SJCRH30 (cell line): ENCODE measurements around the gene TENM4. TPM values are rescaled to one million over a fixed set of nuclear protein-coding genes. Genes with fewer than 3 reads are reported as not detected.
"Not testable (repeated sequence)": the region's sequence is repeated elsewhere in the genome, so short reads cannot be mapped to it uniquely, and the experiment has no call there.

ENCODE experiments used
- DNase-seq, 2 experiments: peaks; one replicate each; pipeline ENCODE4 v3.0.0-alpha.2; 2015 to 2020
- H3K27ac ChIP-seq: fragments of 250-450 bp; sonication (Bioruptor Pico); 2 replicates; pipeline ENCODE4 v1.5.1; 2020; ENCODE audit warnings: mild to moderate bottlenecking, moderate library complexity
- H3K27me3 ChIP-seq: fragments of 250-450 bp; sonication (Bioruptor Pico); 2 replicates; pipeline ENCODE4 v1.5.1; 2020; ENCODE audit warnings: mild to moderate bottlenecking, moderate library complexity
- H3K36me3 ChIP-seq: fragments of 250-450 bp; sonication (Bioruptor Pico); 2 replicates; pipeline ENCODE4 v1.5.1; 2020; ENCODE audit warnings: mild to moderate bottlenecking, moderate library complexity
- H3K4me1 ChIP-seq: fragments of 250-450 bp; sonication (Bioruptor Pico); 2 replicates; pipeline ENCODE4 v1.5.1; 2020; ENCODE audit warnings: mild to moderate bottlenecking, moderate library complexity
- H3K4me3 ChIP-seq: fragments of 250-450 bp; sonication (Bioruptor Pico); 2 replicates; pipeline ENCODE4 v1.5.1; 2020; ENCODE audit warnings: mild to moderate bottlenecking, moderate library complexity
- H3K9me3 ChIP-seq: fragments of 250-450 bp; sonication (Bioruptor Pico); replicated peaks from 2 replicates; pipeline ENCODE4 v1.5.1; 2020; ENCODE audit warnings: mild to moderate bottlenecking, moderate library complexity
- total RNA-seq: library from RNA; depleted of rRNA; stranded (reverse); fragments of >200 nt; shearing (Covaris generic); gene quantifications from 2 replicates; pipeline ENCODE4 v1.2.3, GENCODE V29; 2014

TENM4 gene
- total RNA-seq, 1 experiment from 2014 or later: 0.53 TPM

GRCh38 chr11:79243422-79244210, 197.2 kb downstream of the TENM4 start:
- no peaks in the 10 kb centered on the region for H3K4me1 ChIP-seq
- no peak for DNase-seq
- no peak overlapping the region for H3K4me3 ChIP-seq
- H3K9me3 ChIP-seq: no peaks in the 10 kb centered on the region
- H3K27me3 ChIP-seq: no peaks in the 10 kb centered on the region
- no peaks in the 10 kb centered on the region for H3K36me3 ChIP-seq
- no peak overlapping the region for H3K27ac ChIP-seq

GRCh38 chr11:79242616-79243015, 198.2 kb downstream of the TENM4 start:
- Histone ChIP-seq H3K27ac (no peak overlapping the region), H3K27me3 (no peaks in the 10 kb centered on the region), H3K4me3 (no peak overlapping the region), H3K36me3 (no peaks in the 10 kb centered on the region), H3K4me1 (no peaks in the 10 kb centered on the region), H3K9me3 (no peaks in the 10 kb centered on the region)
- no peak for DNase-seq

- H3K36me3 ChIP-seq: no peaks in the 10 kb centered on the region
- H3K4me3 ChIP-seq: no peak overlapping the region
- no peaks in the 10 kb centered on the region for H3K9me3 ChIP-seq
- no peak overlapping the region for H3K27ac ChIP-seq
- DNase-seq: no peak
- no peaks in the 10 kb centered on the region for H3K27me3 ChIP-seq
- H3K4me1 ChIP-seq: no peaks in the 10 kb centered on the region
Measured at GRCh38 chr11:79241852-79242241, 199.0 kb downstream of the TENM4 start.

GRCh38 chr11:79241205-79241851, 199.5 kb downstream of the TENM4 start:
- H3K4me1 ChIP-seq: no peaks in the 10 kb centered on the region
- H3K9me3 ChIP-seq: no peaks in the 10 kb centered on the region
- H3K27ac ChIP-seq: no peak overlapping the region
- no peaks in the 10 kb centered on the region for H3K27me3 ChIP-seq
- no peak for DNase-seq
- H3K4me3 ChIP-seq: no peak overlapping the region
- H3K36me3 ChIP-seq: no peaks in the 10 kb centered on the region

DNA sequence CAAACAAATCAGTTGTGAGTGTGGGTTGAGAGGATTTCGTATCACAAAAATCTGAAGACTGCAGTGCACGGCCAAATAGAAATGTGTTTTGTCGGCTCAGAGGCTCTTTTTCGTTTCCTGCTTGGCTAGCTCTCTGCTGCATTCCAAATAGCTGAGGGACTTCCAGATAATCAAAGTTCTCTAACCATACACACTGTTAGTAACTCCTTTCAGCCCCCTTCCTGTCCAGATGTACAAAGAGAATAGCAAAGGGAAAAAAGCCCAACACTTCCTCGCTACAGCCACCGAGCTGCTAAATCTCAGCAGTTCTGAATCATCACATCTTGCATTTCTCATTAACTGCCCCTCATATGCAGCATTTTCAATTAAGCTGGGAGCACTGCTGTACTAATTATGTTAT, 203.1 kb downstream of the TENM4 start:
- H3K4me1 ChIP-seq: no peaks in the 10 kb centered on the region
- no peaks in the 10 kb centered on the region for H3K9me3 ChIP-seq
- no peaks in the 10 kb centered on the region for H3K36me3 ChIP-seq
- H3K27me3 ChIP-seq: no peaks in the 10 kb centered on the region
- H3K27ac ChIP-seq: no peak overlapping the region
- no peak for DNase-seq
- no peak overlapping the region for H3K4me3 ChIP-seq

- H3K36me3 ChIP-seq: no peaks in the 10 kb centered on the region
- H3K4me3 ChIP-seq: no peak overlapping the region
- DNase-seq: no peak
- no peaks in the 10 kb centered on the region for H3K9me3 ChIP-seq
- H3K27ac ChIP-seq: no peak overlapping the region
- no peaks in the 10 kb centered on the region for H3K4me1 ChIP-seq
- H3K27me3 ChIP-seq: no peaks in the 10 kb centered on the region
Measured at GRCh38 chr11:79237091-79237490, 203.7 kb downstream of the TENM4 start.

GRCh38 chr11:79236541-79236971, 204.3 kb downstream of the TENM4 start:
- no peaks in the 10 kb centered on the region for H3K4me1 ChIP-seq
- H3K27me3 ChIP-seq: no peaks in the 10 kb centered on the region
- no peak overlapping the region for H3K27ac ChIP-seq
- H3K36me3 ChIP-seq: no peaks in the 10 kb centered on the region
- no peaks in the 10 kb centered on the region for H3K9me3 ChIP-seq
- peak; percentile 43 to 59 for DNase-seq
- no peak overlapping the region for H3K4me3 ChIP-seq

- DNase-seq: no peak
- Histone ChIP-seq H3K27me3 (no peaks in the 10 kb centered on the region), H3K4me3 (no peak overlapping the region), H3K36me3 (no peaks in the 10 kb centered on the region), H3K9me3 (no peaks in the 10 kb centered on the region), H3K27ac (no peak overlapping the region), H3K4me1 (no peaks in the 10 kb centered on the region)
Measured at GRCh38 chr11:79235696-79236095, 205.1 kb downstream of the TENM4 start.

- Histone ChIP-seq H3K36me3 (no peaks in the 10 kb centered on the region), H3K27me3 (no peaks in the 10 kb centered on the region), H3K4me1 (no peaks in the 10 kb centered on the region), H3K4me3 (no peak overlapping the region), H3K9me3 (no peaks in the 10 kb centered on the region), H3K27ac (no peak overlapping the region)
- no peak for DNase-seq
Measured at GRCh38 chr11:79232346-79232745, 208.5 kb downstream of the TENM4 start.

DNA sequence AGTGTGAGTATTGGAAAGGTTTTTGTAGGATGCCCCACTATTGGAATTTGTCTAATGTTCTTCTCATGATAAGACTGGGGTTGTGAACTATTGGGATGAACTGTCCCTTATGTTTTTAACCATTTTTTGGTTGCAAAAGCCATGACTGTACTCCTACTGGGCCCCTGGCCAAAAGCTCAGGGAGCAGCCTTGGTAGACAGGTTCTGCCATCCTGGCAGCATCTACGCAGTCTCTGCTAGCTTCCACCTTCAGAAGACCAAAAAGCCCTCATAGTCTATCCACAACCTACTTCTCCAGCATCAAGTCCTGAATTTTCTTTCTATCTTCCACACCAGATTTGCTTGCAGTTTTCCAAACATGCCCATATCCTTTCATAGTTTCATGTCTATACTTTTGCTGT, 211.8 kb downstream of the TENM4 start:
- H3K36me3 ChIP-seq: no peaks in the 10 kb centered on the region
- no peak for DNase-seq
- H3K4me1 ChIP-seq: no peaks in the 10 kb centered on the region
- H3K27me3 ChIP-seq: no peaks in the 10 kb centered on the region
- H3K27ac ChIP-seq: no peak overlapping the region
- no peak overlapping the region for H3K4me3 ChIP-seq
- no peaks in the 10 kb centered on the region for H3K9me3 ChIP-seq

DNA sequence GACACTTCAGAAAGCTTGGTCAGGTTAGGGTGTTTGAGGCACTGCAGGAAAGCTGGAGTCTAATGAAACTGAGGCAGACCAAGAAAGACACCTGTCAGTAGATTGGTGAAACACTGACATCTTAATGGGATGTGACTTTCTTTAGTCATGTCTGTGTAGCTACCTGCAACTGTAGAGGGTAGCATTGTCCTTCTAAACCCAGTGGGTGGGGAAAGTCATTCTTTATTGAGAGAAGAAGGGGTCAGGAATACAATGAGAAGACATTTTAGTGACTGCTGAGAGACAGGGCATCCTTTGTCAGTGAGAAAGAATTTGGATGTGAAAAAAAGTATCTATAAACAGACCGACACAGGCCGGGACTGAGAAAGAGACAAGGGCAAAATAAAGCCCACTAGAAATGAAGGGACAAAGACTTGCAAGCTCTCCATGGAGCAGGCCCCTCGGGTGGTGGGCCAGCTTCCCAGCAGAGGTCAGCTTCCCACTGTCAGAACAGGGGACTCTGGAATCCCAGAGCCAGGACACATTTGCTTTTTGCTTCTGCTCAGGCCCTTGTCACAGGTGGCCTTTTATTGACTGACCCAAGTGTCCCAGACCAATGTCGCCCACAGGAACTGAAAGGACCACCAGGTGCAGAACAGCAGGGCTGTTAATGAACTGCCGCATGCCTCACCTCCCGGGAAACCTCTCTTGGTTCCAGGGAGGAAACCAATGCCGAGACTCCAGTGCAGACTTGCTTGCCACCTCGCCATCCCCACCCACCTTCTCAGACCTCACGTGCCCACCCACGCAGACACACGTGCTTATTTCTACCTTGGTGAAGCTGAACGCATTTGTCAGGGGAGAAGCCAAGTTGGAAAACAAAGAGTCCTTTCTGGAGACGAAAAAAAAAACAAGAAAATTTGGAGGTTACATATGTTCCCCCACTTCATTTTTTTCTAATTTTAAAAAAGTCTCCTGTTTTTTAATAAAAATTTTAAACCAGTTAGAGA, 212.8 kb downstream of the TENM4 start:
- no peak overlapping the region for H3K27ac ChIP-seq

GRCh38 chr11:79227308-79227707, 213.5 kb downstream of the TENM4 start:
- no peak overlapping the region for H3K27ac ChIP-seq
- no peak for DNase-seq

More for the DNA sequence above, 212.8 kb downstream of the TENM4 start:
- Histone ChIP-seq H3K9me3 (no peaks in the 10 kb centered on the region), H3K36me3 (no peaks in the 10 kb centered on the region), H3K4me3 (no peak overlapping the region), H3K4me1 (no peaks in the 10 kb centered on the region), H3K27me3 (no peaks in the 10 kb centered on the region)
- no peak for DNase-seq

DNA sequence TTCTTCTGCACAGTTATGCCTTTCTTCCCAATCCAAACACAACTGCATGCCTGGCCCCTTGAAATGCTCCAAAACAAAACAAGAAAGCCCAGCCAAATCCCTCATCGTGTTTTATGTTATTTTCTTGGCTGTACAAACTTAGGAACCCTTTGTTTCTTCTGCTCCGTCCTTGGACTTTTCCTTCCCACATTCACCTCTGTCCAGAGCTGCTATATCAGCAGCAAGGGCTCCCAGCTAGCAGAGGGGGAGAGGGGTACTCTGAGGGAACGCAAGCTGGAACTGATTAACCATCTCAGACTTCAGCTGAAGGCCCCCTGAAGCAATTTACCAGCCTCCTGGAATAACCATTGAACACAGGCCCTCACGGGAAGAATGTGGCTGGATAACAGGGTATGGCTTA, 214.7 kb downstream of the TENM4 start:
- no peaks in the 10 kb centered on the region for H3K4me1 ChIP-seq
- no peak for DNase-seq
- no peak overlapping the region for H3K27ac ChIP-seq
- H3K9me3 ChIP-seq: no peaks in the 10 kb centered on the region
- no peaks in the 10 kb centered on the region for H3K36me3 ChIP-seq
- H3K27me3 ChIP-seq: no peaks in the 10 kb centered on the region
- no peak overlapping the region for H3K4me3 ChIP-seq

More at GRCh38 chr11:79227308-79227707, 213.5 kb downstream of the TENM4 start:
- Histone ChIP-seq H3K27me3 (no peaks in the 10 kb centered on the region), H3K4me3 (no peak overlapping the region), H3K4me1 (no peaks in the 10 kb centered on the region), H3K9me3 (no peaks in the 10 kb centered on the region), H3K36me3 (no peaks in the 10 kb centered on the region)

DNA sequence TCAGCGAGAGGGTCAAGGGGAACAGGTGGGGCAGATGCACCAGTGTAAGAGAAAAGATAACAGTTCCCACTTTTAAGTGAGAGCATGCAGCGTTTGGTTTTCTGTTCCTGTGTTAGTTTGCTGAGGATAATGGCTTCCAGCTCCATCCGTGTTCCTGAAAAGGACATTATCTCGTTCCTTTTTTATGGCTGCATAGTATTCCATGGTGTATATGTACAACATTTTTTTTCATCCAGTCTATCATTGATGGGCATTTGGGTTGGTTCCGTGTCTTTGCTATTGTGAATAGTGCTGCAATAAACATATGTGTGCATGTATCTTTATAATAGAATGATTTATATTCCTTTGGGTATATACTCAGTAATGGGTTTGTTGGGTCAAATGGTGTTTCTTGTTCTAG, 218.7 kb downstream of the TENM4 start:
- not testable (repeated sequence) for H3K36me3 ChIP-seq, H3K27ac ChIP-seq, H3K4me3 ChIP-seq, H3K9me3 ChIP-seq, DNase-seq, H3K4me1 ChIP-seq, H3K27me3 ChIP-seq
